ENCODE measurements around the gene CDR2L.
"Not testable (repeated sequence)": the region's sequence is repeated elsewhere in the genome, so short reads cannot be mapped to it uniquely, and the experiment has no call there.

CDR2L gene

GRCh38 chr17:75041656-75042280 is 54.3 kb downstream of the CDR2L start:
- DNase-seq (ENCODE audit: extremely low read depth, low read depth) = no peak
- TF ChIP-seq, protein P1, sequence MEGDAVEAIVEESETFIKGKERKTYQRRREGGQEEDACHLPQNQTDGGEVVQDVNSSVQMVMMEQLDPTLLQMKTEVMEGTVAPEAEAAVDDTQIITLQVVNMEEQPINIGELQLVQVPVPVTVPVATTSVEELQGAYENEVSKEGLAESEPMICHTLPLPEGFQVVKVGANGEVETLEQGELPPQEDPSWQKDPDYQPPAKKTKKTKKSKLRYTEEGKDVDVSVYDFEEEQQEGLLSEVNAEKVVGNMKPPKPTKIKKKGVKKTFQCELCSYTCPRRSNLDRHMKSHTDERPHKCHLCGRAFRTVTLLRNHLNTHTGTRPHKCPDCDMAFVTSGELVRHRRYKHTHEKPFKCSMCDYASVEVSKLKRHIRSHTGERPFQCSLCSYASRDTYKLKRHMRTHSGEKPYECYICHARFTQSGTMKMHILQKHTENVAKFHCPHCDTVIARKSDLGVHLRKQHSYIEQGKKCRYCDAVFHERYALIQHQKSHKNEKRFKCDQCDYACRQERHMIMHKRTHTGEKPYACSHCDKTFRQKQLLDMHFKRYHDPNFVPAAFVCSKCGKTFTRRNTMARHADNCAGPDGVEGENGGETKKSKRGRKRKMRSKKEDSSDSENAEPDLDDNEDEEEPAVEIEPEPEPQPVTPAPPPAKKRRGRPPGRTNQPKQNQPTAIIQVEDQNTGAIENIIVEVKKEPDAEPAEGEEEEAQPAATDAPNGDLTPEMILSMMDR (IDR thresholded peaks at IDR 0.05; ENCODE audit: low read depth, low read length) = no peak

DNA sequence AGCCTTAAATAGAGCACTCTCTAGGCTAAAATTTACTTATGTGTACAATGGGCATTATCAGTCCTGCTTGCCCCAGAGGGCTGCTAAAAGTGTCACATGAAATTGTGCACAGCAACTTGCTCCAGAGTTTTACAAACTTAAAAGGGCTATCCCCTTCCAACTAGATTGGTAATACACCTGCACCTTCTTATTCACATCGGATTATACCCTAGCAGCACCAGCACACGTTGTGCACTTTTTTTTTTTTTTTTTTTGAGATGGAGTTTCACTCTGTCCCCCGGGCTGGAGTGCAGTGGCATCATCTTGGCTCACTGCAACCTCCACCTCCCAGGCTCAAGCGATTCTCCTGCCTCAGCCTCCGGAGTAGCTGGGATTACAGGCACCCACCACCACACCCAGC is 56.4 kb downstream of the CDR2L start:
- DNase-seq (ENCODE audit: extremely low read depth, low read depth) = not testable (repeated sequence)

- TF ChIP-seq, protein P1 (IDR thresholded peaks at IDR 0.05; ENCODE audit: low read depth, low read length) = no peak
Observed at GRCh38 chr17:75044716-75045115, 57.3 kb downstream of the CDR2L start.

DNA sequence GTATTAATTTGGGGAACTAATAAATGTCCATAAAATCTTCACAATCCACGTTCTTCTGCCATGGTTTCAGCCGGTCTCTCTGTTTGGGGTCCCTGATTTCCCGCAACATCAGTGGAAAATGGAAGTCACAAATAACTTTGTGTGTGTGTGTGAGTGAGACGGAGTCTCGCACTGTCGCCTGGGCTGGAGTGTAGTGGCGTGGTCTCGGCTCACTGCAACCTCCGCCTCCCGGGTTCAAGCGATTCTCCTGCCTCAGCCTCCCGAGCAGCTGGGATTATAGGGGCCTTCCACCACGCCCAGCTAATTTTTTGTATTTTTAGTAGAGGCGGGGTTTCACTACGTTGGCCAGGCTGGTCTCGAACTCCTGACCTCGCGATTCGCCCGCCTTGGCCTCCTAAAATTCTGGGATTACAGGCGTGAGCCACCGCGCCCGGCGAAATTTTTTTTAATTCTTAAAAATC is 58.5 kb downstream of the CDR2L start:
- DNase-seq (ENCODE audit: extremely low read depth, low read depth) = not testable (repeated sequence)

More at GRCh38 chr17:75044716-75045115, 57.3 kb downstream of the CDR2L start:
- no peak for DNase-seq (ENCODE audit: extremely low read depth, low read depth)

DNA sequence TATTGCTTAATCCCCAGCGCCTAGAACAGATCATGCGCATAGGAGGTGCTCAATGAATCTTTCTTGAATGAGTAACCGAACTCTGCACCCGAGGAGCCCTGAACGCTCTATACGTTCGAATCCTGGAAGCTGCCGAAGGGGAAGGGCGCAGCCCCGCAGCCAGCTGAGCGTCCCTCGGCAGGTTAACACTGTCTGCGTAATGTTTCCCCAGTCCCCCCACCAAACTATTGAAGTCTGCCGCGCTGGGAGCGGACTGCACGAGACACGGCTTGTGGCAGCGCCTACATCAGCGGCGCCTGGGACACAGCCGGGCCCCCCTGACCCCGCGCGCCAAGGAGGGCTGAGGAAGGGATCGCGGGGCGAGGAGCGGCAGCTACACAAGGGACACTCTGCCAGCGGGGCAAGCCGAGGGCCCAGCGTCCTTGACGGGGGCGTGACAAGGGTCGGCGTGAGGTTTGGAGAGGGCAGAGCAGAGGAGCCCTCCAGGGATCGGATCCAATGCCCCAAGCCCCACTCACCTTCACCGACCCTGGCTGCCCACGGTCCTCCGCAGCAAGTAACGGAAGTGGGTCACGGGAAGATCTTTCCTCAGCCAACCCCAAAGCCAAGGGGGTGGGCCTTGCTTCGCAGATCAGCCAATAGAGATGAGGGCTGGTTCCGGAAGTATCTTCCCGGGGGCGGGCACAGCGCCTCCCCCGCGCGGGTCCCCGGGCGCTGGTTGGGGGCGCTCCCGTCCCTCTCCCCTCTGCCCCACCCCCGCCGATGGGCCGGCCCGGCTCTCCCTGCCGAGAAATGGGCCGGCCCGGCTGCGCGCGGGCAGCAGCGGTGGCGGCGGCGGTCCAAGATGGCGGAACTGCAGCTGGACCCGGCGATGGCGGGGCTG is 59.2 kb downstream of the CDR2L start, which contains the start of the genes ATP5PD and KCTD2:
TSS of gene ATP5PD (minus strand) at position 563 of the 883 bp plus-strand sequence. CDS start 4,319 bp downstream, outside the sequence.
TSS of gene KCTD2 (plus strand) at position 819 of the 883 bp plus-strand sequence. CDS start at position 845, 26 bp downstream.
- TF ChIP-seq, protein P1 (IDR thresholded peaks at IDR 0.05; ENCODE audit: low read depth, low read length) = no peak
- peak; percentile 92 for DNase-seq (ENCODE audit: extremely low read depth, low read depth)

DNA sequence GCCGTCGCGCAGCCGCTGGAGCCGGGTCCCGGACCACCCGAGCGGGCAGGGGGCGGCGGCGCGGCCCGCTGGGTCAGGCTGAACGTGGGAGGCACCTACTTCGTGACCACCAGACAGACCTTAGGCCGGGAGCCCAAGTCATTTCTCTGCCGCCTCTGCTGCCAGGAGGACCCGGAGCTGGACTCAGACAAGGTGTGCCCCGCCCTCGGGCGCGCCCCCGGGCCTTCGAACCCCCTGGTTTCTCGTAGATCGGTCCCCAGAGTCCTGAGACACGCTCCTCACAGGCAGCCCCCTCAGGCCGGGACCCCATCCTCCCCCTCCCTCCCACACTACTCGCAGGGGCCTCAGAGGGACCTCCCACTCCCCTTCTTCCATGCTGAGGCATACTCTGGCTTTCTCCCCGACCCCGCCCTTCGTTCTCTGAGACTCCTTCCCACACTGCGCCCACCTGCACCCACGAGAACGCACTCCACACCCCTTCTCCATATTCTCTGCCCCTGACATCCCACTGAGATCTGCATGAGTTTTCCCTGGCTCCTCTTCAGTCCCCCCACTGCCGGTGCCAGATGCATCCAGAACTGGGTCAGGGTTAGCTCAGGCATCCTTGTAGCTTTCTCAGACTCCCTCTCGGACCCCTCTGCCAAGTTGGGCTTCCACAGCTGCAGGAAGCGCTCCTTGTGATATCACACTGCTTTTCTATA is 60.1 kb downstream of the CDR2L start:
- TF ChIP-seq, protein P1 (IDR thresholded peaks at IDR 0.05; ENCODE audit: low read depth, low read length) = no peak
- no peak for DNase-seq (ENCODE audit: extremely low read depth, low read depth)

GRCh38 chr17:75048249-75048878 is 60.9 kb downstream of the CDR2L start:
- DNase-seq (ENCODE audit: extremely low read depth, low read depth) = no peak
- TF ChIP-seq, protein P1 (IDR thresholded peaks at IDR 0.05; ENCODE audit: low read depth, low read length) = no peak
